GM18520 (cell line): Measurements from ENCODE around the gene FAM53B.

Source experiments
- ATAC-seq: cut with Tn5 transposase; IDR thresholded peaks from one replicate; pipeline ENCODE4 v1.9.1; 2021; ENCODE audit not compliant: unreplicated experiment

The FAM53B gene

GRCh38 chr10:124650820-124651401 lies 93.3 kb downstream of the FAM53B start:
- ATAC-seq = no peak

GRCh38 chr10:124650263-124650662 lies 93.9 kb downstream of the FAM53B start:
- no peak for ATAC-seq

GRCh38 chr10:124649214-124649613 lies 95.0 kb downstream of the FAM53B start:
- ATAC-seq = no peak

- ATAC-seq = no peak
These were observed 95.4 kb downstream of the FAM53B start for GRCh38 chr10:124648738-124649137.

- ATAC-seq = no peak
These were observed 96.1 kb downstream of the FAM53B start for GRCh38 chr10:124648131-124648475.

- peak; percentile 32 for ATAC-seq
These were observed 96.6 kb downstream of the FAM53B start for GRCh38 chr10:124647421-124648130.

- ATAC-seq = no peak
These were observed 97.5 kb downstream of the FAM53B start for GRCh38 chr10:124646483-124647352.

GRCh38 chr10:124645467-124646095 lies 98.6 kb downstream of the FAM53B start:
- ATAC-seq = no peak

- ATAC-seq = no peak
These were observed 99.3 kb downstream of the FAM53B start for GRCh38 chr10:124644771-124645415.

- no peak for ATAC-seq
These were observed 99.9 kb downstream of the FAM53B start for GRCh38 chr10:124644236-124644635.

GRCh38 chr10:124643330-124644009 lies 100.7 kb downstream of the FAM53B start:
- ATAC-seq = no peak

- no peak for ATAC-seq
These were observed 102.0 kb downstream of the FAM53B start for GRCh38 chr10:124642088-124642710.

GRCh38 chr10:124641282-124642087 lies 102.7 kb downstream of the FAM53B start:
- ATAC-seq = peak; percentile 55

- ATAC-seq = peak; percentile 26
These were observed 103.5 kb downstream of the FAM53B start for GRCh38 chr10:124640538-124641231.

GRCh38 chr10:124640056-124640455 lies 104.1 kb downstream of the FAM53B start:
- ATAC-seq = no peak

- ATAC-seq = no peak
These were observed 104.5 kb downstream of the FAM53B start for GRCh38 chr10:124639646-124640045.

GRCh38 chr10:124639206-124639605 lies 105.0 kb downstream of the FAM53B start:
- ATAC-seq = no peak

- ATAC-seq = no peak
These were observed 106.4 kb downstream of the FAM53B start for GRCh38 chr10:124637746-124638145.
